Activated CD8-positive, alpha-beta memory T cell treated with anti-CD3 and anti-CD28 coated beads, Interleukin-2, amount 50 U/mL, for 4 hours (primary cell): ENCODE measurements around the gene SERPINA1.

Source experiments
- DNase-seq: peaks from one replicate; pipeline ENCODE4 v3.0.0-alpha.2; 2020

The SERPINA1 gene

GRCh38 chr14:94397289-94398181 is 9.1 kb upstream of the SERPINA1 start:
- no peak for DNase-seq

GRCh38 chr14:94396628-94397225 is 8.3 kb upstream of the SERPINA1 start:
- no peak for DNase-seq

GRCh38 chr14:94395888-94396574 is 7.6 kb upstream of the SERPINA1 start:
- no peak for DNase-seq

GRCh38 chr14:94395282-94395887 is 7.0 kb upstream of the SERPINA1 start:
- no peak for DNase-seq

GRCh38 chr14:94394581-94395207 is 6.3 kb upstream of the SERPINA1 start:
- DNase-seq = no peak

- no peak for DNase-seq
Observed at GRCh38 chr14:94394025-94394493, 5.7 kb upstream of the SERPINA1 start.

- DNase-seq = no peak
Observed at GRCh38 chr14:94393474-94393873, 5.1 kb upstream of the SERPINA1 start.

GRCh38 chr14:94392510-94392935 is 4.1 kb upstream of the SERPINA1 start:
- no peak for DNase-seq

- DNase-seq = no peak
Observed at GRCh38 chr14:94391281-94391975, 3.0 kb upstream of the SERPINA1 start.

GRCh38 chr14:94390372-94391086 is 2.1 kb upstream of the SERPINA1 start:
- DNase-seq = no peak

GRCh38 chr14:94389731-94390371 is 1.4 kb upstream of the SERPINA1 start:
- no peak for DNase-seq

GRCh38 chr14:94389104-94389469 is 685 bp upstream of the SERPINA1 start:
- DNase-seq = no peak

- no peak for DNase-seq
Observed at GRCh38 chr14:94388027-94388383, 397 bp downstream of the SERPINA1 start.

- DNase-seq = no peak
Observed at GRCh38 chr14:94387051-94388026, 1.1 kb downstream of the SERPINA1 start.

- DNase-seq = no peak
Observed at GRCh38 chr14:94386085-94387031, 2.0 kb downstream of the SERPINA1 start.

- no peak for DNase-seq
Observed at GRCh38 chr14:94385553-94386057, 2.8 kb downstream of the SERPINA1 start.

- no peak for DNase-seq
Observed at GRCh38 chr14:94384342-94384741, 4.1 kb downstream of the SERPINA1 start.

- DNase-seq = no peak
Observed at GRCh38 chr14:94383777-94384176, 4.6 kb downstream of the SERPINA1 start.
